HG02571 (cell line): ENCODE measurements around the gene GRIN3B.

Experiments used
- ATAC-seq: cut with Tn5 transposase; IDR thresholded peaks from one replicate; pipeline ENCODE4 v1.9.1; 2021; ENCODE audit warnings: mild to moderate bottlenecking, moderate library complexity; ENCODE audit not compliant: unreplicated experiment

Gene GRIN3B

DNA sequence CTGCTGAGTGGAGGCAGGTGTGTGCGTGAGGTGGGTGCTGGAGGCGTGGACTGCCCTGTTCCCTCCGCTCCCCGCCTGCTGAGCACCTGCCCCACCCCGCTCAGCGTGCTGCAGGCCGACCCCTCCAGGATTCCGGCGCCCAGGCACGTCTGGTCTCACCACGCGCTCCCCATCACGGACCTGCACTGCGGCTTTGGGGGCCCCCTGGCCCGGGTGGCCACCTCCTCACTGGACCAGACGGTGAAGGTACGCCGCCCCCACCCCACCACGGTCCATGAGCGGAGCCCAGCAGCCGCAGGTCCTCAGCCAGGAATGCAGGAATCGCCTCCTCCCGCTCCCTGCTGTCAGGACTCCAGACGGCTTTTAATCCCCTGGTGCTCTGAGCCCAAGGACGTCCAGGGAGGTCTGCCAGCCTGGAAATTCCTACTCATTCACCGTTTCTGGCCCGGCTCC is 10.1 kb upstream of the GRIN3B start:
- no peak for ATAC-seq

DNA sequence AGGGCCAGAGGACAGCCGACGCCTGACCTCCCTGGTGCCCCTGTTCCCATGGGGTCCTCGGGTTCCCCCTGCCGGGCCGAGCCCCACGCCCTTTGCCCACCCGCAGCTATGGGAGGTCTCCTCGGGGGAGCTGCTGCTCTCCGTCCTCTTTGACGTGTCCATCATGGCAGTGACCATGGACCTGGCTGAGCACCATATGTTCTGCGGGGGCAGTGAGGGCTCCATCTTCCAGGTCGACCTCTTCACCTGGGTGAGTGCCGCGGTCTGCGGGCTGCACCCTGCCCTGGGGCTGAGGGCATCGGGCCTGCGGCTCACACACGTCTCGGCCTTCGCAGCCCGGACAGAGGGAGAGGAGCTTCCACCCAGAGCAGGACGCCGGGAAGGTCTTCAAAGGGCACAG is 9.5 kb upstream of the GRIN3B start:
- no peak for ATAC-seq

DNA sequence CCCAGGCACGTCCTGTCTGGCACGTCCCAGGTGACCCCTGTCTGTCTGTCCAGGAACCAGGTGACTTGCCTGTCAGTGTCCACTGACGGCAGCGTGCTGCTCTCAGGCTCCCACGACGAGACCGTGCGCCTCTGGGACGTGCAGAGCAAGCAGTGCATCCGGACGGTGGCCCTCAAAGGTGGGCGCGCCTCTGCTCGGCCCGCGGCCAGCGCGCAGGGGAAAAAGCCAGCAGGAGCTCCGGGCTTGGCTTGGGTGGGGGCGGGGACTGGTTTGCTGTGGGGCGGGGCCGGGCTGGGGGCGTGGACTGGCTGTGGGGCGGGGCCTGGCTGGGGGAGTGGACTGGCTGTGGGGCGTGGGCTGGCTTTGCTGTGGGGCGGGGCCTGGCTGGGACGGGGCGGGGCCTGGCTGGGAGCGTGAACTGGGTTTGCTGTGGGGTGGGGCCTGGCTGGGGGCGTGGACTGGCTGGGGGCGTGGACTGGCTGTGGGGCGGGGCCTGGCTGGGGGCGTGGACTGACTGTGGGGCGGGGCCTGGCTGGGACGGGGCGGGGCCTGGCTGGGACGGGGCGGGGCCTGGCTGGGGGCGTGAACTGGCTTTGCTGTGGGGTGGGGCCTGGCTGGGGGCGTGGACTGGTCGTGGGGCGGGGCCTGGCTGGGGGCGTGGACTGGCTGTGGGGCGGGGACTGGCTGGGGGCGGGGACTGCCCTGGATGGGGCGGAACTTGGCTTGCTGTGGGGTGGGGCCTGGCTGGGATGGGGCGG is 8.9 kb upstream of the GRIN3B start:
- ATAC-seq = no peak

DNA sequence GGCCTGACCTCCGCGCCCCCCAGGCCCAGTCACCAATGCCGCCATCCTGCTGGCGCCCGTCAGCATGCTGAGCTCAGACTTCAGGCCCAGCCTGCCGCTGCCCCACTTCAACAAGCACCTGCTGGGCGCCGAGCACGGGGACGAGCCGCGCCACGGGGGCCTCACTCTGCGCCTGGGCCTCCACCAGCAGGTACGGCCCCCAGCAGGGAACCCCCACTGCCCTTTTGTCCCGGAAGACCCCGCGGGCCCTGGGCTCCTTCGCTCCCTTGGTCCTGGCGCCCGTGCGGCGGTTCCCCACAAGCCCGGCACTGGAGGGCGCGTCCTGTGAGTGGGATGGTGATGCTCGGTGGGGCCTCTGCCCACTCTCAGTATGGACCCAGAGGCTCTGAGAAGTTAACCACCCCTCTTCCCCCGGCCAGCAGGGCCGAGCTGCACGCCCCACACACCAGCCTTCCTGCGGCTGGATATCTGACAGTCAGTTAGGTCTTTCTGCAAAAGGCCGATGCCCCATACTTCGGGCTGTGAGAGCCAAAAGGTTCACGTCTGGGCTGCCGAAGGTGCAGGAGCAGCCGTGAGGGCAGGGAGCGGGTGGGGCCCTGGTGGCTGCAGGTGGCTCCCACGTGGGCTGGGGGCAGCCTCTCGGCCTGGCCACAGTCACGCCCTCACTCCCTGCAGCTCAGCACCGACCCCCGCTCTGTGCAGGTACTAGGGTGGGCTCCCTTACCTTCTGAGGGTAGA is 8.1 kb upstream of the GRIN3B start:
- no peak for ATAC-seq

DNA sequence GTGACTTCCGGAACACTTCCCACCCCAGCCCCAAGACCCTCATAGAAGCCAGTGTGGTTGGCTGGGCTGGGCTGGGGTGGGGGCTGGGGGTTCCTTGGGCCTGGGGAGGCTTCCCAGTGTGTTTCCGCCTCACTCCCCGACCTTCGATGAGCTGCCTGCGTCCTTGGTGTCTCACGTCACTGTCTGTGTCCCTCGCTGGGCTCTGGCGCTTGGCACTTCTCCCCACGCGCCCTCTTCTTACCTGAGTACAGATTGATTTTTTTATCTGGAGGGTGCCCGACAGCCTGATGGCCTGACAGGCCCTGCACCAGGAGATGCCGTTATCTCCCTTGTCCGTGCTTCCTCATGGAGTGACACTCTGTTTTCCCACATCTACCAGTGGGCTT is 7.6 kb upstream of the GRIN3B start:
- ATAC-seq = no peak

DNA sequence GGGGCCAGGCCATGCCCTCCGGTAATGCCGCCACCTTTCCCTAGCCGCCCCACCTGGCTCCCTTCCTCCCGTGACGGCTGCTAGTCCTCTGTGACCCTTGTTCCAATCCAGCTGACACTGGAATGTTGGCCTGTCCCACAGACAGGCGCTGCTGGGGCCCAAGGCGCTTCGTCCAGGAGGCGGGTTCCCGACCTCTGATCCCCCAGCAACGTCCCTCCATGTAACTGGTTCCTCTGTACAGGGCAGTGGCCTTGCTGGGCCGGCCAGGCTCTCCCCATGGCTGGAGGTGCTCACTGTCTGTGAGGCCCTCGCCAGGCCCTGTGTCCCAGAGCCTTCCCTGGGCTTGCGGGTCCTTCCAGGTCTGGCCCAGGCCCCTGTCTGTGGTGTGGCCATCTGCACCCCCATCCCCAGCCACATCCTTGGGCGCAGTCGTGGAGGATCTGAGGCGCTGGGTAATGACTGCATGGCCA is 6.8 kb upstream of the GRIN3B start:
- ATAC-seq = no peak

DNA sequence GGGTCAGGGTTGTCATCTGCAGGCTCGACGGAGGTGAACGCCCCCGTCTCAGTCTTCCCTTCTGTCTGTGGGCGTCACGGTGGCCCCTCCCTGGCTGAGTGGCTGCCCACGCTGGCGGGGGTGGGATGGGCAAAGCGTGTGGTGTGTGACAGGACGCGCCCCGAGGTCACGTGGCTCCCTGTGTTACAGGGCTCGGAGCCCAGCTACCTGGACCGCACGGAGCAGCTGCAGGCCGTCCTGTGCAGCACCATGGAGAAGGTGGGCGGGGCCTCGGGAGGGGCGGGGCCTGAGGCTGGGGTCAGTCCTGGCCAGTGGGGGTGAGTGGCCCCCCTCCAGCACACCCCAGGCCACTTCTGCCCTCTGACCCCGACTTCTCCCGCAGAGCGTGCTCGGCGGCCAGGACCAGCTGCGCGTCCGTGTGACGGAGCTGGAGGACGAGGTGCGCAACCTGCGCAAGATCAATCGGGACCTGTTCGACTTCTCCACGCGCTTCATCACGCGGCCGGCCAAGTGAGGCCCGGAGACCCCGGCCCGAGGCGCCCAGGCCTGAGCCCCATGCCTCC is 6.3 kb upstream of the GRIN3B start:
- ATAC-seq = no peak

DNA sequence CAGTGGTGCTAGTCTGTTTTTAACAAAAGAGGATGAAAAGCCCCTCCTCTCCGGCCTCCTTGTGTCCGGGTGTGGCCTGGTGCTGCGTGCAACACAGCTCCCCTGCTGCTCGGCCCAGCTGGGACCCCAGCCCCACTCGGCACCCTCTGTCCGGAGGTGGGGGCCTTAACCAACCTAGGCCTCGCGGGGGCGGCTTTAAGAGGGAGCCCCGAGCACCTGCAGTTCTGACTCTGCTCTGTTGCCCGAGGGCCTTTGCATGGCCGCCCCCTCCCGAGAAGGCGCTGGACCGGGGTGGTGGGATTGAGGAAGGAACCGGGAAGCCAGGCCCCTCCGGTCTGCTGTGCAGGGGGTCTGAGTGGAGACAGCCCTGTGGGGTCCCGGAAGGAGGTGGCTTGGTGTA is 5.7 kb upstream of the GRIN3B start:
- no peak for ATAC-seq

DNA sequence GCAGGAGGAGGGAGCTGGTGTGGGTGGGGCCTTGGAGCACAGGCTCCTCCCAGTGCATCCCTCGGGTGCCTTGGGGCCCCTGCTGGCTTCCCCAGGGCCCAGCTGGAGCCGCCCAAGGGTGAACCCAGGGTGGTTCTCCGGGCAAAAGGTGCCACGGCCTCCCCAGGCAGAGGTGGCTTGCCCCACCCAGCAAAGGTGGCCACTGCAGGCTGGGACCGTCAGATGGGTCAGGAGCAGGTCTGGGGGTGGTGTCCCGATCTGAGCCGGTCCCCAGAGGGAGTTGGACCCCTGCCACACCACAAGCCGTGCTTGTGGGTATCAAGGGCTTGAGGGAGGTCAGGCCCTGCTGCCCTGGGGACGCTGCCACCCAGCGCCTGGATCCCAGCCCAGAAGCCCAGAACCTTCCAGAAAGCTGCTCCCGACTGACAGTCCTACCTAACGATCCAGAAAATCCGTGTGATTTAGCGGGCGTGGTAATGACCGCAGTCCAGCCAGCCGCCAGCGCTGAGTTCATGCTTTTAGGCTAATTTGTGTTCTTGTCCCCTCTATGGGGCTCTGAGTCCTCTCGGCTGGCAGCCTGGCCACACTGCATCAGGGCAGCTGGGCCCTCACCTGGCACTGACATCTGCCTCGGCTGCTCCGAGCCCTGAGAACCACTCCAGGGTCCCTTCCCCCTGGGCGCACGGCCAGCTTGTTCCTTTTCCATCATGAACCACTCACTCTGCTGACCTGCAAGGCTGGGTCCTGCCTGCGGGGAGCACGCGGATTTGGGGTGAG is 5.0 kb upstream of the GRIN3B start:
- no peak for ATAC-seq

DNA sequence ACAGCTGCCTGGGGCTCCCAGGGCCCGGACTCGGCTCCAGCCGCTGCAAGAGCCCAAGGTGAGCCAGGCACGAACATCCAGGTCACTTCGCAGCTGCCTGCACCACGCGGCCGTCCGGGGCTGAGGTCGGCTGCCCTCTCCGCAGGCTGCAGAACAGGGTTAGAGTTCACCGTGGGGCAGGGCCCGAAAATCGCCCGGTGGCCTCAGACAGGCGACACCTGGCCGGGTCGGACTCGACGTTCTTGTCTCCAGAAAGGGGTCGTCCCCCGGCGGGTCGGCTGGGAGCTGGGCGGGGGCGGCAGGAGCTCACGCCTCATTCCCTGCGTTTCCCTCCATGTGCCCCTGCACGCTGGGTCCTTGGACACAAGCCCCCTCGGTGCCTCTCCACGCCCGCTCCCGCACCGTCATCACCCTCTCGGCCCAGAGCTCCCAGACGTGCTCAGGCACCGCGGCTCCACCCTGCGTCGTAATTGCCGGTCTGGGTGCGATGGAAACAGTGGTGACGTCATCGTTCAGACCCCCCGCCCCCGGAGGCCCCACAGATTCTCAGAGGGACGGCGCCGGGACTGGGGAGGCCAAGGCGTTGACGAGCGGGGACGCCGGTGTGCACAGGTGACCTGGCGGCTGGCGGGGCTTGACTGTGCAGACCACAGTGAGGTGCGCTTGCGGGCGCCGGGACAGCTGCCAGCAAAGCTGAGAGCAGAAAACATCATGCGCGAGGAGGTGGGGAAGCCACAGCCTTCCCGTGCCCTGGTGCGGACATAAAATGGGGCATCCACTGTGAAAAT is 4.0 kb upstream of the GRIN3B start:
- ATAC-seq = no peak

DNA sequence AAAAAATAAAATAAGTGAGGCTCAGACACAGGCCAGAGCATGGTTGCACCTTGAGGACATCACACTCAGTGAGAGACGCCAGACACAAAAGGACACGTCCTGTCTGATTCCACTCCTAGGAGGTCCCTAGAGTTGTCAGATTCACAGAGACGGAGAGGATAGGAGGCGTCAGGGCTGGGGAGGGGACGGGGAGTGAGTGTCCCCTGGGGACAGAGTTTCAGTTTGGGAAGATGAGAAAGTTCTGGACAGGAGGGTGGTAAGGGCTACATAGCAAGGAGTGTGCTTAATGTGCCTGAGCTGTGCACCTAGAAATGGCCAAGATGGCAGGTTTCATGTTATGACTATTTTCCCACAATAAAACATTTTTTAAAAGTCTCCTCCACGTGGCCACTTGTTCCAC is 2.2 kb upstream of the GRIN3B start:
- ATAC-seq = no peak

DNA sequence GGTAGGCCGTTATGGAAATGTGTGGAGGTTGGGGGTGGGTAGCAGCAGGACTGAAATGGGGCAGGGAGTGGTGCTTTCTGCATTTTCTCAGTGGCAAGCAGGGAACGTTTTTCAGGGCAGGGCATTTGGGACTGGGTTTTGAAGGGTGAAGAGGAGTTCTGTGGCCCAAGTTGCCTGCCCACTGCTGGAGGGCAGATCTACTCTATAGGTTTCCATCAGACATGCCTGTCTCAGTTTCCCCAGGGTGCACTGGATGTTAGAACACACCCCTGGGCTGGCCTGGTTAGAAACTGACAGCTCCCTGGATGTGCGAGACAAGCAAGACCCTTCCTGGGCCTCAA is 870 bp upstream of the GRIN3B start:
- no peak for ATAC-seq

DNA sequence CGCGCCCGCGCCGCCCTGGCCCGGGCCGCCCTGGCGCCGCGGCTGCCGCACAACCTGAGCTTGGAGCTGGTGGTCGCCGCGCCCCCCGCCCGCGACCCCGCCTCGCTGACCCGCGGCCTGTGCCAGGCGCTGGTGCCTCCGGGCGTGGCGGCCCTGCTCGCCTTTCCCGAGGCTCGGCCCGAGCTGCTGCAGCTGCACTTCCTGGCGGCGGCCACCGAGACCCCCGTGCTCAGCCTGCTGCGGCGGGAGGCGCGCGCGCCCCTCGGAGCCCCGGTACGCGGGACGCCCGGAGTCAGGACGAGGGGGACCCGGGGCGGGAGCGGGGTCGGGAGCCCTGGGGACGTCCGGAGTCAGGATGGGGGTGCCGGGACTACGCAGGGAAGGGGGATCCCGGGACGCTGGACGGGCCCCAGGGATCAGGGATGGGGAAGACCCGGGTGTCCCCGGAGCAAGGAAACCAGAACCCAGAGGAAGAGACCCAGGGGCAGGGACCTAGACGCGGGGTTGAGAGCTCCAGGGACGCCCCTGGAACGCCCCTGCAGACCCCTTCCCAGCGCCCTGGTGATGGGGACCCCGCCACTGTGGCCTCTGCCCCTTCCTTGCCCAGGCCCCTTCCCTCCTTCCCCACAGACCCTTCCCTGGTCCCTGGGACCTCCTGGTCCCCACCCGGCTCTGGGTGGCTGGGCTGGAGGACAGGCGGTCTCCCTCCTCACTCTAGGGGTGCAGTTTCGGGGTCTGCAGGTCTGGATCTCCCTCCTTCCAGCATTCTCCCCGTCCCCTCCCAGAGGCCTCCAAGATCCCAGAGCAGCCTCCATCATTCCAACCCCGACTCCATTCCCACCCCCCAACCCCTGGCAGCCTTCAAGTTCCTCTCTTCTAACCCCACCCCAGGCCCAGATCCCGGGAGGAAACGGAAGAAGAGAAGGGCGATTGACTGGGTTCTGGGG is 645 bp downstream of the GRIN3B start:
- ATAC-seq = no peak

DNA sequence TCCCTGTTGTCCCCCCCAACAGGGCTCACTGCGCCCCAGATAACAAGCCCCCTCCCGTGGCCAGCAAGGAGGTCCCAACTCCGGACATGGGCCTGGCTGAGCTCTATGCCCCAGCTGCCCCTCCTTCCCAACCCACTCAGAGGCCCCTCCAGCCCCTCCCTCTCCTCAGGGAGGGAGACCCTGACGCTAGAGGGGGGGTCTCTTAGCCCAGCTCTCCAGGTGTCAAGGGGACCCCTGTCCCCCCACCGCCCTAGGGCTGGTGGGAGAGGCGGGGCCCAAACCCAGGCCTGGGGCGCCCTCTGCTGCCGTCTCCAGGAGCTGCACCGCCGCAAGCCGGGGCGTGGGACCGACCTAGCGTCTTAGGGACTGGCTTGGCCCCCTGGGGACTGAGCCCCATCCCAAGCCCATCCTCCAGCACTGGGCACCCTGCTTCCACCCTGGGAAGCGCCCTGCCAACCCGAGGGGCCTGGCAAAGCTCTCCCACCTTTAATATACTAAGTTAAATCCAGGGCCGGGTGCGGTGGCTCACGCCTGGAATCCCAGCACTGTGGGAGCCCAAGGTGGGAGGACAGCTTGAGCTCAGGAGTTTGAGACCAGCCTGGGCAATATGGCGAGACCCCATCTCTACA is 1.4 kb downstream of the GRIN3B start:
- ATAC-seq = no peak

DNA sequence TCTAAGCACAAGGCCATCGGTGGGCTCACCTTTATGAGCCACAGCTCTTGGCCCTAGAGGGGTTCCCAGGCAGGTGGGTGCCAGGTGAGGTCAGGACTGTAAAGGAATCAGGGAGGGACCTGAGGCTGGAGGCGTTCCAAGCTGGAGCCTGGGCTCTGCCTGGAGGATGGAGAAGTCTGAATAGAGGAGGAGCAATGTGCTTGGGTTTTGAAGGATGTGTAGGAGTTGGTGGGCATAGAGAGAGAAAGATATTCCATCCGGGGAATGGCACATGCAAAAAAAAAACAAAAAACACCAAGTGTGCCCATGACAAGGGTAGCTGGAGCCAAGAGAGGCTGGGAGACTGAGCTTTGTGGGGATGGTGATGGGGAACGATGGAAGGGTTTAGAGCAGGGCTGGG is 2.4 kb downstream of the GRIN3B start:
- no peak for ATAC-seq

DNA sequence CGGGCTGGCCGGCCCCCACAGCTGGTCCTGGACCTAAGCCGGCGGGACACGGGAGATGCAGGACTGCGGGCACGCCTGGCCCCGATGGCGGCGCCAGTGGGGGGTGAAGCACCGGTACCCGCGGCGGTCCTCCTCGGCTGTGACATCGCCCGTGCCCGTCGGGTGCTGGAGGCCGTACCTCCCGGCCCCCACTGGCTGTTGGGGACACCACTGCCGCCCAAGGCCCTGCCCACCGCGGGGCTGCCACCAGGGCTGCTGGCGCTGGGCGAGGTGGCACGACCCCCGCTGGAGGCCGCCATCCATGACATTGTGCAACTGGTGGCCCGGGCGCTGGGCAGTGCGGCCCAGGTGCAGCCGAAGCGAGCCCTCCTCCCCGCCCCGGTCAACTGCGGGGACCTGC is 3.1 kb downstream of the GRIN3B start:
- ATAC-seq = no peak

DNA sequence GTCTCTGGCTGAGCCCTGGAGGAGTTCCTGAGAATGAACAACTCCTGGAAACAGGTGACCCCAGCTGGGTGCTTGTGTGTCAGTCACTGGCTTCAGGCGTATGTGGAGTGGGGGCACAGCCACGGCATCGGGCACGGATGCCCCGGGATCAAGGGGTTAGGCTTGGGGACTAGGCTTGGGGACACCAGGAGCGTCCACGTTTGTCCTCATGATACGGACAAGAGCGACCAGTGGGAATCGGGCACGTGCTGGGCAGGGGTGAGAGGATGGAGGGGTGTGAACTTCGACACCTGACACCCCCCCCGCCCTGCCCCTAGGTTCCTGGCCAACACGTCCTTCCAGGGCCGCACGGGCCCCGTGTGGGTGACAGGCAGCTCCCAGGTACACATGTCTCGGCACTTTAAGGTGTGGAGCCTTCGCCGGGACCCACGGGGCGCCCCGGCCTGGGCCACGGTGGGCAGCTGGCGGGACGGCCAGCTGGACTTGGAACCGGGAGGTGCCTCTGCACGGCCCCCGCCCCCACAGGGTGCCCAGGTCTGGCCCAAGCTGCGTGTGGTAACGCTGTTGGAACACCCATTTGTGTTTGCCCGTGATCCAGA is 4.1 kb downstream of the GRIN3B start:
- no peak for ATAC-seq

DNA sequence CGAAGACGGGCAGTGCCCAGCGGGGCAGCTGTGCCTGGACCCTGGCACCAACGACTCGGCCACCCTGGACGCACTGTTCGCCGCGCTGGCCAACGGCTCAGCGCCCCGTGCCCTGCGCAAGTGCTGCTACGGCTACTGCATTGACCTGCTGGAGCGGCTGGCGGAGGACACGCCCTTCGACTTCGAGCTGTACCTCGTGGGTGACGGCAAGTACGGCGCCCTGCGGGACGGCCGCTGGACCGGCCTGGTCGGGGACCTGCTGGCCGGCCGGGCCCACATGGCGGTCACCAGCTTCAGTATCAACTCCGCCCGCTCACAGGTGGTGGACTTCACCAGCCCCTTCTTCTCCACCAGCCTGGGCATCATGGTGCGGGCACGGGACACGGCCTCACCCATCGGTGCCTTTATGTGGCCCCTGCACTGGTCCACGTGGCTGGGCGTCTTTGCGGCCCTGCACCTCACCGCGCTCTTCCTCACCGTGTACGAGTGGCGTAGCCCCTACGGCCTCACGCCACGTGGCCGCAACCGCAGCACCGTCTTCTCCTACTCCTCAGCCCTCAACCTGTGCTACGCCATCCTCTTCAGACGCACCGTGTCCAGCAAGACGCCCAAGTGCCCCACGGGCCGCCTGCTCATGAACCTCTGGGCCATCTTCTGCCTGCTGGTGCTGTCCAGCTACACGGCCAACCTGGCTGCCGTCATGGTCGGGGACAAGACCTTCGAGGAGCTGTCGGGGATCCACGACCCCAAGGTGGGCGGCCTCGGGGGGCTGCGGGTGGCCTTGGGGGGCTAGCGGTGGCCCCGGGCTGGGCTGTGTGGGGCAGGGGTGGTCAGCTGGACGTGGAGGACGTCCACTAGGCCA is 4.8 kb downstream of the GRIN3B start:
- ATAC-seq = no peak
